Neural cell (in vitro differentiated cells): ENCODE measurements around the gene ADGRA1. TPM values are rescaled to one million over a fixed set of nuclear protein-coding genes. Genes with fewer than 3 reads are reported as not detected.

Experiments
- H2AFZ ChIP-seq: fragments of 200-600, 300-800 bp; sonication (generic), shearing (Covaris generic); 2 replicates; pipeline ENCODE4 v1.6.0; 2014; ENCODE audit warnings: low read depth, mild to moderate bottlenecking, antibody characterized with exemption, low read length, moderate library complexity
- H3F3A ChIP-seq: fragments of 200-600 bp; shearing (Covaris generic); 2 replicates; pipeline ENCODE4 v1.6.1; 2016; ENCODE audit warnings: mild to moderate bottlenecking, moderate library complexity, mixed read lengths, antibody characterized with exemption, low read length; ENCODE audit not compliant: insufficient read depth, poor library complexity, severe bottlenecking
- H3K27ac ChIP-seq: fragments of 200-600, 300-800 bp; sonication (generic), shearing (Covaris generic); 2 replicates; pipeline ENCODE4 v1.5.1; 2014; ENCODE audit warnings: mild to moderate bottlenecking, low read length, moderate library complexity
- H3K27me3 ChIP-seq: fragments of 300-800, 200-600 bp; sonication (generic), shearing (Covaris generic); 2 replicates; pipeline ENCODE4 v1.6.0; 2014; ENCODE audit warnings: mild to moderate bottlenecking, low read depth, low read length, moderate library complexity; ENCODE audit not compliant: insufficient read depth
- H3K36me3 ChIP-seq: fragments of 300-800, 200-600 bp; sonication (generic), shearing (Covaris generic); 2 replicates; pipeline ENCODE4 v1.5.1; 2014; ENCODE audit warnings: mild to moderate bottlenecking, antibody characterized with exemption, low read length, moderate library complexity; ENCODE audit not compliant: insufficient read depth
- H3K4me2 ChIP-seq: fragments of 300-800, 200-600 bp; sonication (generic), shearing (Covaris generic); 2 replicates; pipeline ENCODE4 v1.6.0; 2014; ENCODE audit warnings: mild to moderate bottlenecking, low read length
- H3K4me3 ChIP-seq: fragments of 300-800, 200-600 bp; sonication (generic), shearing (Covaris generic); 2 replicates; pipeline ENCODE4 v1.5.1; 2014; ENCODE audit warnings: mild to moderate bottlenecking, low read length, moderate library complexity
- H3K79me2 ChIP-seq: fragments of 200-600 bp; shearing (Covaris generic); replicated peaks from 2 replicates; pipeline ENCODE4 v1.6.0; 2014; ENCODE audit warnings: mild to moderate bottlenecking, low read length, moderate library complexity; ENCODE audit not compliant: insufficient read depth
- H3K9ac ChIP-seq: fragments of 300-800, 200-600 bp; sonication (generic), shearing (Covaris generic); 2 replicates; pipeline ENCODE4 v1.6.1; 2016; ENCODE audit warnings: mild to moderate bottlenecking, low read length, mixed read lengths
- H3K9me2 ChIP-seq: fragments of 200-600 bp; shearing (Covaris generic); 2 replicates; pipeline ENCODE4 v1.6.1; 2016; ENCODE audit warnings: mild to moderate bottlenecking, low read length, mixed read lengths; ENCODE audit not compliant: insufficient read depth
- H3K9me3 ChIP-seq: fragments of 200-600, 300-800 bp; sonication (generic), shearing (Covaris generic); 2 replicates; pipeline ENCODE4 v1.6.1; 2016; ENCODE audit warnings: mild to moderate bottlenecking, mixed run types, low read length, moderate library complexity, mixed read lengths
- H4K20me1 ChIP-seq: fragments of 200-600 bp; shearing (Covaris generic); 2 replicates; pipeline ENCODE4 v1.6.1; 2016; ENCODE audit warnings: mild to moderate bottlenecking, mixed run types; ENCODE audit not compliant: insufficient read depth
- CTCF ChIP-seq: fragments of 450-650 bp; IDR thresholded peaks from 2 replicates; pipeline ENCODE4 v1.5.1; 2014; ENCODE audit warnings: antibody characterized with exemption, mild to moderate bottlenecking, moderate library complexity; ENCODE audit not compliant: poor library complexity, severe bottlenecking
- EP300 ChIP-seq: fragments of 450-650 bp; conservative IDR thresholded peaks from 2 replicates; pipeline ENCODE4 v1.6.1; 2014; ENCODE audit warnings: antibody characterized with exemption, mild to moderate bottlenecking, moderate library complexity; ENCODE audit not compliant: poor library complexity, severe bottlenecking
- EZH2 ChIP-seq: fragments of 200-600, 300-800 bp; shearing (Covaris generic), sonication (generic); IDR thresholded peaks from 2 replicates; pipeline ENCODE4 v1.6.1; 2014; ENCODE audit warnings: antibody characterized with exemption, low read length, borderline replicate concordance, mild to moderate bottlenecking; ENCODE audit not compliant: insufficient read depth, poor library complexity, severe bottlenecking
- MXI1 ChIP-seq: fragments of 450-650 bp; conservative IDR thresholded peaks from 2 replicates; pipeline ENCODE4 v1.6.1; 2014; ENCODE audit warnings: antibody characterized with exemption, mild to moderate bottlenecking; ENCODE audit not compliant: poor library complexity, severe bottlenecking
- POLR2AphosphoS5 ChIP-seq: IDR thresholded peaks from 2 replicates; pipeline ENCODE4 v1.6.1; 2012
- RAD21 ChIP-seq: fragments of 450-650 bp; conservative IDR thresholded peaks from 2 replicates; pipeline ENCODE4 v1.6.1; 2014; ENCODE audit warnings: antibody characterized with exemption, mild to moderate bottlenecking, moderate library complexity
- SMC3 ChIP-seq: fragments of 450-650 bp; conservative IDR thresholded peaks from 2 replicates; pipeline ENCODE4 v1.6.1; 2014; ENCODE audit warnings: antibody characterized with exemption, mild to moderate bottlenecking, moderate library complexity; ENCODE audit not compliant: poor library complexity
- TAF1 ChIP-seq: IDR thresholded peaks from 2 replicates; pipeline ENCODE4 v1.6.1; 2012; ENCODE audit warnings: low read depth
- polyA plus RNA-seq: library from polyadenylated mRNA; depleted of rRNA; stranded (reverse); fragments of >200 nt; gene quantifications from 2 replicates; pipeline ENCODE4 v1.2.3, GENCODE V29; 2014
- TF ChIP-seq, protein P1 (sequence below): IDR thresholded peaks from 2 replicates; pipeline ENCODE4 v1.6.1; 2012; ENCODE audit warnings: borderline replicate concordance

ADGRA1 gene
- polyA plus RNA-seq, 1 donor from 2014 or later = 2.2 TPM

- no peak for TF ChIP-seq POLR2AphosphoS5
- no peak for TF ChIP-seq EP300
- TF ChIP-seq SMC3 = no peak
- TF ChIP-seq MXI1 = no peak
- no peak for TF ChIP-seq EZH2
- no peak for TF ChIP-seq CTCF
- TF ChIP-seq, protein P1, sequence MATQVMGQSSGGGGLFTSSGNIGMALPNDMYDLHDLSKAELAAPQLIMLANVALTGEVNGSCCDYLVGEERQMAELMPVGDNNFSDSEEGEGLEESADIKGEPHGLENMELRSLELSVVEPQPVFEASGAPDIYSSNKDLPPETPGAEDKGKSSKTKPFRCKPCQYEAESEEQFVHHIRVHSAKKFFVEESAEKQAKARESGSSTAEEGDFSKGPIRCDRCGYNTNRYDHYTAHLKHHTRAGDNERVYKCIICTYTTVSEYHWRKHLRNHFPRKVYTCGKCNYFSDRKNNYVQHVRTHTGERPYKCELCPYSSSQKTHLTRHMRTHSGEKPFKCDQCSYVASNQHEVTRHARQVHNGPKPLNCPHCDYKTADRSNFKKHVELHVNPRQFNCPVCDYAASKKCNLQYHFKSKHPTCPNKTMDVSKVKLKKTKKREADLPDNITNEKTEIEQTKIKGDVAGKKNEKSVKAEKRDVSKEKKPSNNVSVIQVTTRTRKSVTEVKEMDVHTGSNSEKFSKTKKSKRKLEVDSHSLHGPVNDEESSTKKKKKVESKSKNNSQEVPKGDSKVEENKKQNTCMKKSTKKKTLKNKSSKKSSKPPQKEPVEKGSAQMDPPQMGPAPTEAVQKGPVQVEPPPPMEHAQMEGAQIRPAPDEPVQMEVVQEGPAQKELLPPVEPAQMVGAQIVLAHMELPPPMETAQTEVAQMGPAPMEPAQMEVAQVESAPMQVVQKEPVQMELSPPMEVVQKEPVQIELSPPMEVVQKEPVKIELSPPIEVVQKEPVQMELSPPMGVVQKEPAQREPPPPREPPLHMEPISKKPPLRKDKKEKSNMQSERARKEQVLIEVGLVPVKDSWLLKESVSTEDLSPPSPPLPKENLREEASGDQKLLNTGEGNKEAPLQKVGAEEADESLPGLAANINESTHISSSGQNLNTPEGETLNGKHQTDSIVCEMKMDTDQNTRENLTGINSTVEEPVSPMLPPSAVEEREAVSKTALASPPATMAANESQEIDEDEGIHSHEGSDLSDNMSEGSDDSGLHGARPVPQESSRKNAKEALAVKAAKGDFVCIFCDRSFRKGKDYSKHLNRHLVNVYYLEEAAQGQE = no peak
- no peak for TF ChIP-seq RAD21
- TF ChIP-seq TAF1 = no peak
- Histone ChIP-seq H3K4me3 (no peak overlapping the region), H3F3A (no peaks in the 10 kb centered on the region)
Observed at GRCh38 chr10:133045556-133046389, 42.0 kb upstream of the ADGRA1 start.

GRCh38 chr10:133046390-133046765 lies 41.3 kb upstream of the ADGRA1 start:
- Histone ChIP-seq H3K9me2 (no peaks in the 10 kb centered on the region), H3K4me2 (no peak overlapping the region), H4K20me1 (no peaks in the 10 kb centered on the region), H3K27ac (no peak overlapping the region), H3K27me3 (no peaks in the 10 kb centered on the region), H3K9me3 (no peaks in the 10 kb centered on the region), H3K9ac (no peak overlapping the region), H2AFZ (no peak overlapping the region), H3K79me2 (no peaks in the 10 kb centered on the region), H3K36me3 (no peaks in the 10 kb centered on the region), H3K4me3 (no peak overlapping the region), H3F3A (no peaks in the 10 kb centered on the region)
- TF ChIP-seq EZH2 = no peak
- no peak for TF ChIP-seq RAD21
- TF ChIP-seq, protein P1 = no peak
- TF ChIP-seq SMC3 = no peak
- TF ChIP-seq EP300 = no peak
- no peak for TF ChIP-seq CTCF
- TF ChIP-seq POLR2AphosphoS5 = no peak
- TF ChIP-seq TAF1 = no peak

More at GRCh38 chr10:133045556-133046389, 42.0 kb upstream of the ADGRA1 start:
- Histone ChIP-seq H2AFZ (no peak overlapping the region), H3K9me3 (no peaks in the 10 kb centered on the region), H3K9me2 (no peaks in the 10 kb centered on the region), H3K79me2 (no peaks in the 10 kb centered on the region), H3K27ac (no peak overlapping the region), H3K36me3 (no peaks in the 10 kb centered on the region), H3K27me3 (no peaks in the 10 kb centered on the region), H3K9ac (no peak overlapping the region), H3K4me2 (no peak overlapping the region), H4K20me1 (no peaks in the 10 kb centered on the region)
